IPS-11a (cell line): ENCODE results near the gene NACAD.
"Not testable (repeated sequence)": the region's sequence is repeated elsewhere in the genome, so short reads cannot be mapped to it uniquely, and the experiment has no call there.

Experiments used
- H3K4me3 ChIP-seq: one replicate; pipeline ENCODE4 v1.5.1; 2013; ENCODE audit warnings: low read depth, low read length, control low read depth

Gene NACAD

GRCh38 chr7:45114926-45115325 lies 26.2 kb upstream of the NACAD start:
- no peak overlapping the region for H3K4me3 ChIP-seq

- not testable (repeated sequence) for H3K4me3 ChIP-seq
Observed at GRCh38 chr7:45114257-45114656, 25.5 kb upstream of the NACAD start.

DNA sequence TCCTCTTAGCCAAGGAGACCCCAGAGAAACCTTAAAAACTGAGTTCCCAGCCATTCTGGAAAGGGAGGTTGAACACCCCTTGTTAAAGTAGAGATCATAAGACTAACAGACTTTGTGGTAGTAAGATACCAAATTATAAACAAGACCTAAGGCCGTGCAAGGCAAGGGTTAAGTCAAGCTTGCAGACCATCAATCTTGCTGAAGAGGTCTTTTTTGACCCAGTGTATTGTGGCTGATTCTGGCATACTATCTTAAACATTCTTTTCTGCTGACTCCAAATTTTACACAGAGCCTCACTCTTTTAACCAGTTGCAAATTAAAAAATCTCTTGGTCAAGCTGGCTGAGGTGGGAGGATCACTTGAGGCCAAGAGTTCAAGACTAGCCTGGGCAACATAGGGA lies 23.9 kb upstream of the NACAD start:
- peak overlapping the region; percentile 100 for H3K4me3 ChIP-seq

GRCh38 chr7:45111298-45112223 lies 22.8 kb upstream of the NACAD start, which contains the start of gene TBRG4:
Gene TBRG4 (minus strand): TSS chr7:45111697. CDS start chr7:45109237, 2,460 bp downstream.
- H3K4me3 ChIP-seq = peak within 1 kb of the TSS; percentile 100

DNA sequence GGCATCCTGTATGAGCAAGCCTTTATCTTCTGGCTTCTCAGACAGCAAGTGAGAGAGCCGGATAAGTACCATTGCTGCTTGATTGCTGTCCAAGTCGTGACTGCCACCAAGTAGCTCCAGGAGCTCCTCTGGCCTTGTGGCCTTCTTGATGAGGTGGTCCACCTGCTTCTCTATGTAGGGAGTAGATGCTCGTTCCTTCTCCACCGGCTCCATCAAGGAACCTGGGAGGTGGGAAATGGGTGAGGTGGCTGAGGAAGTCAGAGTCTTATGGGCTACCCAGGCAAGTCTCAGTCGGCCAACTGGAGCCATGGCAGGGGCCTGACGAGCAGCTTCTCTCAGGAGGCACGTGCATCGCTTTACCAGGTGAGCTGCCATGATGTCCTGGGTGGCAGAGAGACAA lies 20.1 kb upstream of the NACAD start:
- H3K4me3 ChIP-seq = no peak overlapping the region

GRCh38 chr7:45107356-45107755 lies 18.6 kb upstream of the NACAD start:
- H3K4me3 ChIP-seq = no peak overlapping the region

DNA sequence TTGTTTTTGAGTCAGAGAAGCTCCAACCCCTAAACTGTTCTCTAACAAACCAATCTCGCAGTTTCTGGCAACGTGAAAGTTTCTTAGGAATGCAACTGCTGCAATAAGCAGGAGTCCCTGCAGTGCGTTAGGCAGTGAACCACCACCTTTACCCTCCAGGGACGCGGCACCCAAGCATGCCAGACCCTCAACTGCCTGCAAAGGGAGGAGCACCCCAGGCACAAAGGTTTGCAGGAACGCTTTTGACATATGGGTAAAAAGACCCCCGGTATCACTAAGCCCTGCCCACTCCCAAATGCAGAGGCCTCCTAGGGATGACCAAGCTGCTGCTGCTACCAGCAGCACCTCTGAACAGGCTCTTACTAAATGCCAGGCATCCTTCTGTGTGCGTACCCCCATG lies 18.1 kb upstream of the NACAD start:
- no peak overlapping the region for H3K4me3 ChIP-seq

DNA sequence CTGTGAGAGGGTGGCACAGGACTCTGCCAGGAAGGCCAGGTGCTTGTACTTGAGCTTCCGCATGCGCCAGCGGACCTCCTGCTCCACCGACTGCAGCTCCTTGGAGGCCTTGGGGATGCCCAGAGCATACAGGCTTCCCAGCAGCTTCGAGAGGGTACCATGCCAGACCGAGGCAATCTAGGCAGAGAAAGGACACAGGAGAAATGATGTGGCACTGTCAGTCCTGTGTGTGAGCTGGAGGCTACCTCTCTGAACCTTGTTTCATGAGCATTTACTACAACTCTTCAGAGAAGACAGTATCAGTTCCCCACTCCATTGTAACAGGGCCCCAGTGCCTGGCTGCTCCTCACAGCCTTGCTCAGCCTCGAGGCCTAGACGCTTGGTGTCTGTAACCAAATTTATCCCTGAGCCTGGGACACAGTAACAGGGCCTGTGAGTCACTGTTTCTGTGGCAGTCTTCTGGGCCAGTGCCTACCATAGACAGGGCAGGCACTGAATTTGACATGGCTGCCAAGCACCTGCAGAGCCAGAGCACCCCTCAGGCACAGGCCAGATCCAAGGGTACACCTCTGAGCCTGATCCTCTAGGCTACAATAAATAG lies 16.9 kb upstream of the NACAD start:
- H3K4me3 ChIP-seq = no peak overlapping the region

DNA sequence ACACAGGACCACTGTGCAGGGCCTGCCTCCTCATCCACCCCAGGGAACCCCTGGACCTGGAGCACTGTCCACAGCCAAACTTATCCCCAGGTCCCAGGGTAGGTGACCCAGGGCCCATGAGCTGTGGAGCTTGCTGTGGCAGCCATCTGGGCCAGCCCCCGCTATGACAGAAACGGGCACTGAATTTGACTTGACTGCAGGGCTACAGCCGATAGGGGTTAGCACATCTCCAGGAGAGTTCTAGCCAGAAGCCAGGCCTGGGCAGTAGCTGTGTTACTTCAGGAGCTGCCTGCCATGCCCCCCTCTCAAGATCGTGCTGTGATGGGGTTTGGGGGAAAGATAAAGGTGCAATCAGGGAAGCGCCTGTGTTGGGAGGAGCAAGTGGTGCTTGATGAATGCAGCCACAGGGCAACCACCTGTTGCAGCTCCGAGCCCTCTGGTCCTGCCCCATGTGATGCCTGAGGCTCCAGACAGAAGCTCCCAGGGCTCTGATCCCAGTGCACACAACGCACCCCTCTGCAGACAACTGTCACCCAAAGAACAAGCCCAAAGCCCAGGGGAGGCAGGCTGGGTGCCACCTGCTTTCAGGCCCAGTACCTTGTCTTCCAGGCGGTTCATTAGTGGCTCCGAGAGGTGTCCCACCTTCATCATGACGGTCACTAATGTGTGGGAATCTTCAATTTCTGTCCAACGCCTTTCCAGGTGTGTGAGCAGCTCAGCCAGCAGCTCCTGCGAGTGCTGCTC lies 16.2 kb upstream of the NACAD start:
- H3K4me3 ChIP-seq = no peak overlapping the region

DNA sequence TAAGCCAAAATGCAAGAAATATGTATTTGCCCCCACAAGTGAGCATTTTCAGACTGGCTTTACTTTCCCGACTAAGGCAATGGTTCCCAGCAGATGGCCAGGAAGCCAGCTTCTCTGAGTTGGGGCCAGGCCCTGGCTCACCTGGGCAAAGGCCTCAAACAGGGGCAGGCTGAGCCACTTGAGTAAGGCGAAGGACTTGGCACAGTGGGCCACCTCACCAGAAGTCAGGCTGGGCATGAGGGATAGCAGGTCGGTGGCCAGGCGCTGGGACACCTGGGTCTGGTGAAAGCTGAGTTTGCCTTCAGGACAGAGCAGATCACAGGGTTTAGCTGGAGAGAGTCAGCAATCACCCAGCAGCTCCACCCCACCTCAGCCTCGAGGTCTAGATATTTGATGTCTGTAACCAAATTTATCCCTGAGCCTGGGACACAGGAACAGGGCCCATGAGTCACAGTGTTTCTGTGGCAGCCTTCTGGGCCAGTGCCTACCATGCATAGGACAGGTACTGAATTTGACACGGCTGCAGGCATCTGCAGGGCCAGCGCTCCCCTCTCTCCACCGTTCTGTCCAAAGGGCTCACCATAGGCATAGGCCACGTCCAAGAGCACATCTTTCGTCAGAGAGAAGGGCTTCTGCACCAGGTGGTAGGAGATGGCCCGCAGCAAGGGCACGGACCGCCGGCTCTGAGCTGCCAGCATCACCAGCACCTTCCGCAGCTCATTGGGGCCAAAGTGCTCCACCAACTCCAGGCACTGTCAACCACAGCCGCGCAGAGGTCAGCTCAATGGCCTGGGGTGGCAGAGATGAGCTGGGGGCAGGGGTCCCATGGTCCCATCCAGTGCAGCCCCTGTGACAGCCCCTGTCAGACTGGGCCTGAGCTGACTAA lies 15.4 kb upstream of the NACAD start:
- H3K4me3 ChIP-seq = no peak overlapping the region

- no peak overlapping the region for H3K4me3 ChIP-seq
Observed at GRCh38 chr7:45102785-45103712, 14.3 kb upstream of the NACAD start.

- H3K4me3 ChIP-seq = no peak overlapping the region
Observed at GRCh38 chr7:45101748-45102147, 13.0 kb upstream of the NACAD start.

GRCh38 chr7:45100761-45101480 lies 12.2 kb upstream of the NACAD start:
- H3K4me3 ChIP-seq = no peak overlapping the region

DNA sequence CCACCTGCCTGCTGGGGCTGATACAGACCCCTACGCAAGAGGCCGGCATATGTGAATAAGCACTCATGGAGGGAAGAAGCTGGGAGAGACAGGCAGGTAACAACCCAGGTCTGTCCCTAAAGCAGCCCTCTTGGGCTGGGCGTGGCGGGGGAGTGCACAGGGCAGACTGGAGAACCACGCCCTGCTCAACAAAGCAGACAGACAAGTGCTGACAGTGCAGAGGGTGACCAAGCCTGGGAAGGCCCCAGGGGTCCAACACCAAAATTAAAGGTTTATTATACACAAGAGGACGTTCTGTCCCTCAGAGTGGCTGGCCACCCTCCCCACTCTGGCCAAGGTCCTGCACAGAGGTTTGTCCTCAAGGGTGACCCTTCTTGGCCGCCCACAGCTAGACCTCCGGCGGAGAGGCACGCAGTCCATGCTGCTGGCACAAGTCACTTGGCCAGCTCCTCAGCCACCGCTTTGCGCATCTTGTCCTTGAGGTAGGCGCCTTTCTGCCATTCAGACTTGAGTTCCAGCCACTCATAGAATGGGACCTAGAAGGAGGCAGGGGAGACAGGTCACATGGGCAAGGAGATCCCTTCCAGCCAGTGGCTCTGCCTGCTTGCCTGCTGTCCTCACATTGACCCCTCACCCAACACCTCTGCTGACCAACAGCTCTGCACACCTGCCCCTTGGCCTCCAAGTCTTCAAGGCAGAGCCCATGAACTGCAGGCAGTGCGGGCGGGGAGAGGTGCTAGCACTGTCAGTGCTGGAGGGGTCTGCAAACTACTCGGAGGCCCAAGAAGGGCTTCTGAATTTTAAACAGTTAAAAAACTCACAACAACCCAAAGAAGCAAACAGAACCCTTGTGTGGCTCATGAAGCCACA lies 11.4 kb upstream of the NACAD start:
- no peak overlapping the region for H3K4me3 ChIP-seq

DNA sequence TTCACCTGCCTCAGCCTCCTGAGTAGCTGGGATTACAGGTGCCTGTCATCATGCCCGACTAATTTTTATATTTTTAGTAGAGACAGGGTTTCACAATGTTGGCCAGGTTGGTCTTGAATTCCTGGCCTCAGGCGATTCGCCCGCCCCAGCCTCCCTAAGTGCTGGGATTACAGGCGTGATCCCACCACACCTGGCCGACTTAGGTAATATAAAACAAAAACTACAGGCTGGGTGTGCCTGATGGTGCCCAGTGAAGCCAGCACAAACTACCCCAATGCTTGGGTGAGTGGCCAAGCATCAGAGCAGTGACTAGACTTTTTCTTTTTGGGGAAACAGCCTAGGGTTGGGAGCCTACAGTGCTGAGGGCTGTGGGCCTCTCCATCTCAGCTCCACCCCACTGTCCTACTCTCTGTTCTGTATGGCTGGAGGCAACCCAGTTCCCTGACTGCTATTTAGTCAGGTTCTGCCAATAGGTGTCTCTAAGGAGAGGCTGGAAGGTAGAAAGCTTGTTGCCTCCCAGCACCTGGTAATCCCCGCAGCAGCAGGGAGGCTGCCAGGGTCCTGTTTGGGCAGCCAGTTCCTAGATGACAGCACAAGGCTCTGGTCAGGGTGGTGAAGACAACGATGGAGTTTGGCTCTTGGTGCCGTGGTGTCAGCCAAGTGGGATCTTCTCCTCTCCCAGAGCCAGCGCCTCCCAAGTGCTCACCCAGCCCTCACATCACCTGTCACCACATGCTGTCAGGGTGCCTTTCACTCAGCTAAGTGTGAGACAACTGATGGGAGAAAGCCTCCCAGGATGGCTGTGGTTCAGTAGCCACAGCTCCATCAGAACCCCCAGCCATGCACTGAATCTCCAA lies 10.4 kb upstream of the NACAD start:
- H3K4me3 ChIP-seq = no peak overlapping the region

DNA sequence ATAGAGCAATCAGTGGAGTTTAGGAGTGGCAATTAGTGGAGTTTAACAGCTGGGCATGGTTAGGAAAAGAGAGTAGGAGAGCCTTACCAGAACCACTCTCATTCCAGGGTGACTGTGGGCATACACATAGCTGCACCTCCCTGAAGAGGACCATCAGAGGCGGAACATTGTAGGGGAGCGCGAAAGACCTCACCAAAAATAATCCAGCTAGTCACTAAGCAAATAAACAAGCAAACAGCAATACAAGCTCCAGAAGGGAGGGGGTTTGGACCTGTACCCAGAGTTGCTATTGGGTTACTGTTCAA lies 4.1 kb upstream of the NACAD start:
- H3K4me3 ChIP-seq = no peak overlapping the region
